Kidney tubule cell (primary cell): Measurements from ENCODE around the gene PSME3.
"Not testable (repeated sequence)": the region's sequence is repeated elsewhere in the genome, so short reads cannot be mapped to it uniquely, and the experiment has no call there.

Source experiments
- DNase-seq: peaks from one replicate; pipeline ENCODE4 v3.0.0-alpha.2; 2018; ENCODE audit warnings: low spot score

PSME3 gene

DNA sequence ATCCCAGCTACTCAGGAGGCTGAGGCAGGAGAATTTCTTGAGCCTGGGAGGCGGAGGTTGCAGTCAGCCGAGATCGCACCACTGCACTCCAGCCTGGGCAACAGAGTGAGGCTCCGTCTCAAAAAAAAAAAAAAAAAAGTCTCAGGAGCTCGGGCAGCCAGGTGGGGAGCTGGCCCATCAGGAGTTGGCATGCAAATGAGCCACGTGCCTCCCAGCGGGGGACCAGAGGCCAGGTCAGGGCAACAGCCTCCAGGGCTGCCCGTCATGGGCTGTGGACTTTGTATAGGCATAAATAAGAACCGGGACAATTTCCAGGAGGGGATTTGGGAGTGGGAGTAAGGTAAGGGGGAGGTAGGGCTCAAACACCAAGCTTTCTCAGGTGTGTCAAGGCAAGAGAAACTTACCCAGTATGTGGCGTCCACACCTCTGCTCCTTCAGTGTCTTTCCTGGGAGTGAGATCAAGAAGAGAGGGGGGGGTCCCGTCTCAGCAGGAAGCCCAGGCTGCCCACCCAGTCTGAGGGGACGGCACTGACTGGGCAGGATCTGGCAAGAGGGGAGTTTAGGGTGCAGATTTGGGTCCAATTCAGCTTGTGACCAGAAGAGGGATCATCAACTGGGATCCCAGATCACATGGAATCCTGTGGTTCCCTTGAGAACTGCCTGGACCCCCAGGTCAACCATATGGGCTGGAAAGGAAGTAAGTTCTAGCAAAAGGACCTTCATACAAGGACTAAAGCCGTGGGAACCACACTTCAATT is 45.1 kb downstream of the PSME3 start:
- DNase-seq, result no peak

- no peak for DNase-seq
Measured at GRCh38 chr17:42878924-42879595, 45.9 kb downstream of the PSME3 start.

DNA sequence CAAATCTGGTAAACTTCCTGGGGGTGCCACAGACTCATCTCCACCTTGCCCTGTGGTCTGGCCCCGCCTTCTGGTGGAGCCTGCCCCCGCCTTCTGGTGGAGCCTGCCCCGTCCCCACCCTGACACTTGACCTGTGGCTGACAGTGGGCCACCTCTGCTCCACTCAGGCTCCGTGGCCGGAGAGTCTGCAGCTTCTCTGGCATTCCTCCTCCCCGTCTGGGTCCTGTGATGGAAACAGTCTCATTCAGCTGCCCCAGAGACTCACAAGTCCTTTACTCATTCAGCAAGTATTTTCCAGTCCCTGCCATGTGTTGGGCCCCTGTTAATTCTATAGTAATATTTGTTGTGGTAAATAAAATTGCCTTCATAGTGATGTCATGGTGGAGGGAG is 46.4 kb downstream of the PSME3 start:
- DNase-seq, result peak; percentile 43

DNA sequence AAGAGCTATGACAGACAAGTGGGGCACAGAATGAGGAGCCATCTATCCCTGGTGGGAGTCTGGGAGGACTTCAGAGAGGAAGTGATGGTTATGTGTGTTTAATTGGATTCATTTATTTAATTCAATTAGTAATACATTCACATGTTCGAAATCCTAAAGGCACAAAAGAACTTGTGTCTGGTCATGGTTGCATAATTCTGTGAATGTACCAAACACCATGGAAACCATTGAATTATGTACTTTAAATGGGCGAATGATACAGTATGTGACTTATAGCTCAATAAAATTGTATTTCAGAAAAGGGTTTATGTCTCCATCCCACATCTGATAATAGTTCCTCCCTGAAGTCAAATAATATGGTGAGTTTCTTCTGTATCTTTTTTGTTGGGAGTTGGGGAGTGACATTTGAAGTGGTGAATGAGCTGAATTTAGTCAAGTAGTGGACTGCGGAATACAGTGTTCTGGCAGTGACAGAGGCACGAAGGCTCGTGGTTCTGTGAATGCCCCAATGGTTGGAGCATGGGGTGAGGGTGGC is 47.6 kb downstream of the PSME3 start:
- DNase-seq, result no peak

- not testable (repeated sequence) for DNase-seq
Measured at GRCh38 chr17:42881706-42882105, 48.5 kb downstream of the PSME3 start.

DNA sequence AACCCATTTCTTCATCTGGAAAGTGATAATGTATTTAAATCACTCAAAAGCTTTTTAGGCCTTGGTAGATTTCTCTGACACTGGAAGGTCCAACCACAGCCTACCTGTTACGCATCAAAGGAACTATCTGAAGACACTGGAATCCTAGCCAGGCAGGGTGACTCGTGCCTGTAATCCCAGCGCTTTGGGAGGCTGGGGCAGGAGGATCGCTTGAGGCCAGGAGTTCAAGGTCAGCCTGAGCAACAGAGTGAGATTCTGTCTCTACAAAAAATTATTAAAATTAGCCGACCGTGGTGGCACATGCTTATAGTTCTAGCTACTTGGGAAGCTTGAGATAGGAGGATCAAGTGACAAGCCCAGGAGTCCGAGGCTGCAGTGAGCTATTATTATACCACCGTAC is 49.0 kb downstream of the PSME3 start:
- no peak for DNase-seq

DNA sequence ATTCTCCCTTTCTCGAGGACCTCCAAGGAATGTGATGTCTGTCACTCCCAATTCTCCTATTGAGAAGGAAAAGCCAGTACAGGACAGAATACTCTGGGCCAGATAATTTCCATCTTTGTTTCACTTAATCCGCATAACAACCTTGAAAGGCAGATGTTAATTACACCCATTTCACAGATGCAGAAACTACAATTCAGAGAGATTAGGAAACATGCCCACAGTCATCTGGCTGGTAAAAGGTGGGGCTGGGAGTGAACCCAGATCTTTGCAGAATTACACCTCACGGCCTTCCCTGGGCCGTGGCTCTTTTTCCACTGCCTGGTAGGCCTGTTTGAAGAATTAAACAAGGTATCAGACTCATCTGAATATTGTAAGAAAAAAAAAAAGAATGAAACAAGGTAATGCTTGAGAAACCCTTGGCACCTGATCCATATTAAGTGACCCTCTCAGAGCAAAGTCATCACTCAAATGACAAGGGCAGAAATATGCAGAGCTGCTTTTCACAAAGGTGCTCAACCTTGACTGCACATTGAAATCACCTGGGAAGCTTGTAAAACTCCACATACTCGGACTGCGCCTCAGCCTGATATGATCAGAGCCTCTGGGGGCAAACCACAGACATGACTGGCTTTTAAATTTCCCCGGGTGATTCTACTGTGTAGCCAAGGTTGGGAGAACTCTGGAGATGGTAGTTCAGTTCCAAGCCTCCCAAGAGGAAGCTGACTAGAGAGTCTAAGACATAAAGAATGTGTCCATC is 50.8 kb downstream of the PSME3 start:
- peak; percentile 95 for DNase-seq

DNA sequence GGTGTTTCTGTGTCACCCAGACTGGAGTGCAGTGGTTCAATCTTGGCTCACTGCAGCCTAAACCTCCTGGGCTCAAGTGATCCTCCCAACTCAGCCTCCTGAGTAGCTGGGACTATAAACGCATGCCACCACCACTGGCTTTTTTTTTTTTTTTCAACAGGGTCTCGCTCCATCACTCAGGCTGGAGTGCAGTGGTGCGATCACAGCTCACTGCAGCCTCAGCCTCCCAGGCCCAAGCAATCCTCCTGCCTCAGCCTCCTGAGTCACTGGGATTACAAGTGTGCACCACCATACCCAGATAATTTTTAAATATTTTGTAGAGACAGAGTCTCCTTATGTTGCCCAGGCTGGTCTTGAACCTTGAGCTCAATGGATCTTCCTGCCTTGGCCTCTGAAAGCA is 52.6 kb downstream of the PSME3 start:
- not testable (repeated sequence) for DNase-seq

- DNase-seq, result no peak
Measured at GRCh38 chr17:42886283-42887176, 53.3 kb downstream of the PSME3 start.

DNA sequence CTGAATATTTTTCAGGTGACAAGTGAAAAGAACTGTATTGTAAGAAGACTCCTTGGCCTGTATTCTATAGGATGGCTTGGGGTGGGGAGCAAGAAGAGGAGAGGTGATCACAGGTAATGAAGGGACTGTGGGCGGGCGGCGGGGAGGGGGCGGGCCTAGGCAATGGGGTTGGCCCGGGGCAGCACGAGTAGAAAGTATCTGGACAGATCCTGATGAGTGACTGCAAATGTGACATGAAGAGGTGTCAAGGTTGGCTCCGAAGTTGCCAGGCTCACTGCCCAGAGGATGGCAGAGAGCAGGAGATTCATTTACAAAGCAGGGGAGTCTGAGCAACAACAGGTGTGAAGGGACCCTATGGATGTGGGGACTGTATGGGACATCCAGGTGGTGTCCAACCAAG is 56.6 kb downstream of the PSME3 start:
- no peak for DNase-seq

GRCh38 chr17:42891539-42892152 is 58.4 kb downstream of the PSME3 start:
- DNase-seq, result no peak

- no peak for DNase-seq
Measured at GRCh38 chr17:42893359-42893758, 60.2 kb downstream of the PSME3 start.
